Smooth muscle cell (in vitro differentiated cells): Measurements from ENCODE around the gene MAST2. TPM values are rescaled to one million over a fixed set of nuclear protein-coding genes. Genes with fewer than 3 reads are reported as not detected.
A peak's percentile ranks its signal among the peaks of the same experiment; 100 is the strongest.

ENCODE experiments used
- DNase-seq: peaks from one replicate; lab custom pipeline; 2025; ENCODE audit not compliant: unreplicated experiment; lab: John Stamatoyannopoulos, UW
- H2AFZ ChIP-seq: fragments of 200-600 bp; sonication (generic); 2 replicates; pipeline ENCODE4 v1.6.0; 2016; ENCODE audit warnings: antibody characterized with exemption, low read depth, mild to moderate bottlenecking
- H3F3A ChIP-seq: fragments of 200-600 bp; sonication (generic); 2 replicates; pipeline ENCODE4 v1.6.0; 2017; ENCODE audit warnings: antibody characterized with exemption, low read depth
- H3K27ac ChIP-seq: fragments of 200-600 bp; sonication (generic); 2 replicates; pipeline ENCODE4 v1.5.1; 2016; ENCODE audit warnings: low read depth, mild to moderate bottlenecking
- H3K27me3 ChIP-seq: fragments of 200-600 bp; sonication (generic); 2 replicates; pipeline ENCODE4 v1.6.1; 2016; ENCODE audit warnings: low read depth, mild to moderate bottlenecking
- H3K36me3 ChIP-seq: fragments of 200-600 bp; sonication (generic); 2 replicates; pipeline ENCODE4 v1.5.1; 2016; ENCODE audit warnings: low read depth
- H3K4me1 ChIP-seq: fragments of 200-600 bp; sonication (generic); 2 replicates; pipeline ENCODE4 v1.5.1; 2016; ENCODE audit warnings: low read depth
- H3K4me2 ChIP-seq: fragments of 200-600 bp; sonication (generic); 2 replicates; pipeline ENCODE4 v1.6.0; 2016; ENCODE audit warnings: mild to moderate bottlenecking
- H3K4me3 ChIP-seq: fragments of 200-600 bp; sonication (generic); 2 replicates; pipeline ENCODE4 v1.5.1; 2016; ENCODE audit warnings: mild to moderate bottlenecking
- H3K79me2 ChIP-seq: fragments of 200-600 bp; sonication (generic); 2 replicates; pipeline ENCODE4 v1.6.0; 2016; ENCODE audit warnings: low read depth, mild to moderate bottlenecking
- H3K9ac ChIP-seq: fragments of 200-600 bp; sonication (generic); 2 replicates; pipeline ENCODE4 v1.6.0; 2016; ENCODE audit warnings: low read depth
- H3K9me3 ChIP-seq: fragments of 200-600 bp; sonication (generic); replicated peaks from 2 replicates; pipeline ENCODE4 v1.5.1; 2016; ENCODE audit warnings: low read depth
- H4K20me1 ChIP-seq: fragments of 200-600 bp; sonication (generic); 2 replicates; pipeline ENCODE4 v1.6.0; 2016; ENCODE audit warnings: low read depth
- WGBS: methylation state at CpG from one replicate; pipeline ENCODE4 v1.1.7; 2016; ENCODE audit warnings: low lambda C conversion rate; 5-methylcytosine and 5-hydroxymethylcytosine counted together
- polyA plus RNA-seq: library from polyadenylated mRNA; unstranded; fragments of >200 nt; fragmentation: Nextera tagmentation; extraction: Ambion mirVana; gene quantifications from 2 replicates; pipeline ENCODE4 v1.2.1, GENCODE V29; 2016
- total RNA-seq: library from RNA; depleted of rRNA; stranded (reverse); fragments of >200 nt; gene quantifications from 2 replicates; pipeline ENCODE4 v1.2.3, GENCODE V29; 2014
- TF ChIP-seq, protein P1 (sequence below): fragments of 200-600 bp; sonication (generic); IDR thresholded peaks from 2 replicates; pipeline ENCODE4 v1.5.1; 2017; ENCODE audit warnings: borderline replicate concordance, mild to moderate bottlenecking, antibody characterized with exemption; ENCODE audit not compliant: insufficient read depth, poor library complexity, severe bottlenecking

The MAST2 gene
- total and polyA plus RNA-seq, 2 experiments from 2014 or later = 18.4 to 26.2 TPM

DNA sequence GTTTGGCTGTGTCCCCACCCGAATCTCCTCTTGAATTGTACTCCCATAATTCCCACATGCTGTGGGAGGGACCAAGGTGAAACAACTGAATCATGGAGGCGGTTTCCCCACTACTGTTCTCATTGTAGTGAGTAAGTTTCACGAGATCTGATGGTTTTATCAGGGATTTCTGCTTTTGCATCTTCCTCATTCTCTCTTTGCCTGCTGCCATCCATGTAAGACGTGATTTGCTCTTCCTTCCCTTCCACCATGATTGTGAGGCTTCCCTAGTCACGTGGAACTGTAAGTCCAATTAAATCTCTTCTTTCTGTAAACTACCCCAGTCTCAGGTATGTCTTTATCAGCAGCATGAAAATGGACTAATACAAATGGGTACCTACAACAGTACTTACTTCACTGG, 255.5 kb downstream of the MAST2 start:
- DNase-seq = no peak
- TF ChIP-seq, protein P1, sequence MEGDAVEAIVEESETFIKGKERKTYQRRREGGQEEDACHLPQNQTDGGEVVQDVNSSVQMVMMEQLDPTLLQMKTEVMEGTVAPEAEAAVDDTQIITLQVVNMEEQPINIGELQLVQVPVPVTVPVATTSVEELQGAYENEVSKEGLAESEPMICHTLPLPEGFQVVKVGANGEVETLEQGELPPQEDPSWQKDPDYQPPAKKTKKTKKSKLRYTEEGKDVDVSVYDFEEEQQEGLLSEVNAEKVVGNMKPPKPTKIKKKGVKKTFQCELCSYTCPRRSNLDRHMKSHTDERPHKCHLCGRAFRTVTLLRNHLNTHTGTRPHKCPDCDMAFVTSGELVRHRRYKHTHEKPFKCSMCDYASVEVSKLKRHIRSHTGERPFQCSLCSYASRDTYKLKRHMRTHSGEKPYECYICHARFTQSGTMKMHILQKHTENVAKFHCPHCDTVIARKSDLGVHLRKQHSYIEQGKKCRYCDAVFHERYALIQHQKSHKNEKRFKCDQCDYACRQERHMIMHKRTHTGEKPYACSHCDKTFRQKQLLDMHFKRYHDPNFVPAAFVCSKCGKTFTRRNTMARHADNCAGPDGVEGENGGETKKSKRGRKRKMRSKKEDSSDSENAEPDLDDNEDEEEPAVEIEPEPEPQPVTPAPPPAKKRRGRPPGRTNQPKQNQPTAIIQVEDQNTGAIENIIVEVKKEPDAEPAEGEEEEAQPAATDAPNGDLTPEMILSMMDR = no peak
- Histone ChIP-seq H2AFZ (no peak overlapping the region), H3K9ac (no peak overlapping the region), H3F3A (no peaks in the 10 kb centered on the region), H3K79me2 (no peaks in the 10 kb centered on the region), H3K9me3 (no peaks in the 10 kb centered on the region), H3K4me2 (no peak overlapping the region), H3K4me3 (no peak overlapping the region), H3K4me1 (no peaks in the 10 kb centered on the region), H3K36me3 (no peaks in the 10 kb centered on the region), H4K20me1 (no peaks in the 10 kb centered on the region), H3K27ac (no peak overlapping the region), H3K27me3 (no peaks in the 10 kb centered on the region)
- 93% methylated on average over 5 of the region's 5 CpGs for WGBS

DNA sequence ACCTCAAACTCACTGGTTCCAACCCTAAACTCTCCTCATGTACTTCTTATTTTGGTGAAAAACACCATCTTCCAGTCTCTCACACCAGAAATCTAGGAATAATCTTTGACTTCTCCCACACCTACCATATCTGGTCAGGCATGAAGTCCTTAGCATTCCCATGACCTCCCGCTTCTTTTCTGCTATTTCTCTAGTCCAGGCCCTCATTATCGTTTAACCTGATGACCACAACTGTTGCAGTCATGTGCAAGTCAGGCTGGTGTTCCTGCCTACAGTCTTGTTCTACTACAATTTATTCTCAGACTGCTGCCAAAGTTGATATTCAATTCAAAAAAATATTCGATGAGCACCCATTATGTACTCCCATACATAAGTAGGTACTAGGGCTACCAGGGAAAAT, 257.7 kb downstream of the MAST2 start:
- TF ChIP-seq, protein P1 = no peak
- Histone ChIP-seq H3K9ac (no peak overlapping the region), H3K36me3 (no peaks in the 10 kb centered on the region), H3K27ac (no peak overlapping the region), H3K79me2 (no peaks in the 10 kb centered on the region), H3K9me3 (no peaks in the 10 kb centered on the region), H3K4me2 (no peak overlapping the region), H3F3A (no peaks in the 10 kb centered on the region), H2AFZ (no peak overlapping the region), H3K4me1 (no peaks in the 10 kb centered on the region), H4K20me1 (no peaks in the 10 kb centered on the region), H3K27me3 (no peaks in the 10 kb centered on the region), H3K4me3 (no peak overlapping the region)
- WGBS = 79% methylated on average over 3 of the region's 3 CpGs
- no peak for DNase-seq

DNA sequence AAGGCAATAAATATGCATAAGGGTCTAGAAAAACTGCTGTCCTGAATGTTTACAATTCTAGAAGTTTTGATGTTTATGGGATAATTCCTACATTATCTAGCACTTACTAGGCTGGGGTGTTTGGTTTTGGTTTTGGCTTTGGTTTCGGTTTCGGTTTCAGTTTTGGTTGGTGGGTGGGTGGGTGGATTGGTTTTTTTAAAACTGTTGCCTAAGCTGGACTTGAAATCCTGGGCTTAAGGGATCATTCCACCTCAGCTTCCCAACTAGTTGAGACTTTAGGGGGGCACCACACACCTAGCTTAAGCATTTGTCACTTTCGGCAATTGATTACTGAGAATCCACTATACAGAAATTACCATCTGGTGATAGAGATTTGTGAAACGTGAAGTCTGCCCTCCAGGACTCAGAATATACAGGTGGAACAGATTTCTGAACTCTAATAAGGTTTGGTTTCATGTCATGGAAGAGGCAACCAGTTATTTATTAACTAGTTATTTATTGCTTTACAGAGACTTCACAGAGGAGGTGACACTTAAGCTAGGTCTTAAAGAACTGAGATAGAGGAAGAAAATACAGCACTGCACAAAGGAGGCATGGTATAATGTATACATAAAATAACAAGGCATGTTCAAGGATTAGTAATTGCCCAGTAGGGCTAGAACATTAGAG, 259.4 kb downstream of the MAST2 start:
- no peaks in the 10 kb centered on the region for H3F3A ChIP-seq
- no peaks in the 10 kb centered on the region for H4K20me1 ChIP-seq
- H3K79me2 ChIP-seq = no peaks in the 10 kb centered on the region
- no peak for DNase-seq
- no peak overlapping the region for H3K4me2 ChIP-seq
- 95% methylated on average over 4 of the region's 4 CpGs for WGBS
- no peaks in the 10 kb centered on the region for H3K36me3 ChIP-seq
- peak overlapping the region; percentile 18 for H3K4me3 ChIP-seq
- no peak overlapping the region for H3K27ac ChIP-seq
- H3K27me3 ChIP-seq = no peaks in the 10 kb centered on the region
- TF ChIP-seq, protein P1 = no peak
- H2AFZ ChIP-seq = no peak overlapping the region
- H3K4me1 ChIP-seq = no peaks in the 10 kb centered on the region
- no peaks in the 10 kb centered on the region for H3K9me3 ChIP-seq
- H3K9ac ChIP-seq = no peak overlapping the region

DNA sequence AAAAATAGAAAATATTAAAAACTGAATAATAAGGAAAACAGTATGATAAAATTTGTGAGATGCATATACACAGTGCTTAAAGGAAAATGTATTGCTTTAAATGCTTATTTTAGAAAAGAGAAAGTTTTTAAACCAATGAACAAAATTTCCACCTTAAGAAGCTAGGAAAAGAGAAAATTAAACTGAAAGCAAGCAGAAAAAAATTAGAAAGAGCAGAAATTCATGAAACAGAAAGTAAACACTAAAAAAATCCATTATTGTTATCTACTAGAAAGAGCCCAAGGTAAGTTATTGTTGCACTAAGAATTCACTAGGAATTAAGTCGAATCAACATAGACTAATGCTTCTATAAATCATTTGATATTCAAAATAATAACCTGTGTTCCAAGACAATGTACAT, 261.3 kb downstream of the MAST2 start:
- 100% methylated on average over 1 of the region's 1 CpG for WGBS
- Histone ChIP-seq H3K9ac (no peak overlapping the region), H3K79me2 (no peaks in the 10 kb centered on the region), H3K27ac (no peak overlapping the region), H3K4me3 (no peak overlapping the region), H3K9me3 (no peaks in the 10 kb centered on the region), H3F3A (no peaks in the 10 kb centered on the region), H3K27me3 (no peaks in the 10 kb centered on the region), H3K4me1 (no peaks in the 10 kb centered on the region), H2AFZ (no peak overlapping the region), H3K36me3 (no peaks in the 10 kb centered on the region), H3K4me2 (no peak overlapping the region), H4K20me1 (no peaks in the 10 kb centered on the region)
- TF ChIP-seq, protein P1 = no peak
- DNase-seq = no peak
